ENCODE measurements around the gene BBC3.

Gene BBC3

GRCh38 chr19:47240556-47240955 lies 9.6 kb upstream of the BBC3 start:
- TF ChIP-seq TAF1 (IDR thresholded peaks at IDR 0.05; ENCODE audit: borderline replicate concordance, low read depth, low read length) (no peak), POLR2A (IDR thresholded peaks at IDR 0.05; ENCODE audit: low read depth, low read length) (no peak), POLR2AphosphoS5 (IDR thresholded peaks at IDR 0.05; ENCODE audit: low read depth, low read length) (no peak)
- no peak for DNase-seq (ENCODE audit: insufficient read length)
- FAIRE-seq = no peak

GRCh38 chr19:47239610-47240296 lies 8.8 kb upstream of the BBC3 start:
- TF ChIP-seq TAF1 (IDR thresholded peaks at IDR 0.05; ENCODE audit: borderline replicate concordance, low read depth, low read length) (no peak), POLR2A (IDR thresholded peaks at IDR 0.05; ENCODE audit: low read depth, low read length) (no peak), POLR2AphosphoS5 (IDR thresholded peaks at IDR 0.05; ENCODE audit: low read depth, low read length) (no peak)
- no peak for DNase-seq (ENCODE audit: insufficient read length)
- FAIRE-seq = no peak

DNA sequence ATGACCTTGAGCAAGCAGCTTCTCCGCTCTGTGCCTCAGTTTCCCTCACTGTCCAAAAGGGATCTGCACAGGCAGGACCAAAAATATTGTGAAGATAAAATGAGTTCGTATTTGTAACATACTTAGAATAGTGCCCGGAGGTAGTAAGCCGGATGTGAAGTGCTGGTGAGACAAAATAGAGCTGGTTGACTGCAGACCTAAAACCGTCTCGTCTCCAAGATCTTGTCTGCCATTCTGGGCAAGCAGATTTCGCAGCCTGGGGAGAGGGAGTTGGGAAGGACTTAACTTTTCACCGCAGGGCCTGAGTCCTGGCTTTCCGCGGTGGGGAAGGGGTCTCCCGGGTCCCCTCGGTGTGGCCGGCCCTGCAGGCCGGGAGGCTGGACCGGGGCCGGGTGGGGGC lies 8.2 kb upstream of the BBC3 start:
- TF ChIP-seq TAF1 (IDR thresholded peaks at IDR 0.05; ENCODE audit: borderline replicate concordance, low read depth, low read length) = no peak
- no peak for TF ChIP-seq POLR2A (IDR thresholded peaks at IDR 0.05; ENCODE audit: low read depth, low read length)
- TF ChIP-seq POLR2AphosphoS5 (IDR thresholded peaks at IDR 0.05; ENCODE audit: low read depth, low read length) = no peak
- DNase-seq (ENCODE audit: insufficient read length) (no peak), FAIRE-seq (no peak)

- FAIRE-seq (no peak), DNase-seq (ENCODE audit: insufficient read length) (no peak)
- no peak for TF ChIP-seq POLR2A (IDR thresholded peaks at IDR 0.05; ENCODE audit: low read depth, low read length)
- TF ChIP-seq POLR2AphosphoS5 (IDR thresholded peaks at IDR 0.05; ENCODE audit: low read depth, low read length) = no peak
Observed at GRCh38 chr19:47236072-47236675, 5.2 kb upstream of the BBC3 start.

- DNase-seq (ENCODE audit: insufficient read length) (no peak), FAIRE-seq (peak; percentile 50)
- TF ChIP-seq TAF1 (IDR thresholded peaks at IDR 0.05; ENCODE audit: borderline replicate concordance, low read depth, low read length) = no peak
- peak; percentile 42; the same call in 1 of the 2 replicates for TF ChIP-seq POLR2AphosphoS5 (IDR thresholded peaks at IDR 0.05; ENCODE audit: low read depth, low read length)
- TF ChIP-seq POLR2A (IDR thresholded peaks at IDR 0.05; ENCODE audit: low read depth, low read length) = no peak
Observed at GRCh38 chr19:47232422-47233211, 1.6 kb upstream of the BBC3 start.

DNA sequence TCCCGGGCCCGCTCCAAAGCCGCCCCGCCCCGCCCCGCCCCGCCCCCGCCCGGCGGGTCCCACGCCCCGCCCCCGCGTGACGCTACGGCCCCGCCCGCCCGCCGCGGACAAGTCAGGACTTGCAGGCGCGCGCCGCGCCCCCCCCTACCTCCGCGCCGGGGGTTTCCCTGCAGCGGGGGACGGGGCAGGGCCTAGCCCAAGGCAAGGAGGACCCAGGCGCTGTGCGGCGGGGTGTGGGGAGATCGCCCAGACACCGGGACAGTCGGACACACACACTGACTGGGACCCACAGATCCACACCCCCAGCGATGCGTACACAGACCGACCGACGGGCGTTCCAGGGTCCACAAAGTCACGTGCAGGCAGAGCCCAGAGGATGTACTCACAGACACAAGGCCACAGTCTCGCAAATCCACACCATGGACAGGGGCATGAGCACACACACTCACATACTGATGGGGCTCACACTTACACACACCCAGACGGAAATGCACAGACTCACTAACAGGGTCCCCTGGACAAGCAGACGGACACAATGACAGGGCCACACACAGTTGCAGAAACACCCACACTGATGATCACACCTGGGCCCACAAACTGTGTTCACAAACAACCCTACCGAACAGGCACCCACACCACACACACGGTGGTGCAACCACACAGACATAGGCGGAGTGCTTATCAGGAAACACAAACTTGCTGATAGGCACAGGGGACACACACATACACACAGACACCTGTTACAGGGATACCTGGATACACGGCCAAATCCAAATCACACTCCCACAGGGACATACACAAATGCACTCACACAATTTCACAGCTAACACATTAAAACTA lies 436 bp upstream of the BBC3 start:
- TF ChIP-seq TAF1 (IDR thresholded peaks at IDR 0.05; ENCODE audit: borderline replicate concordance, low read depth, low read length) = 0 out of 2 replicates have a peak, but pooled peaks have one; percentile 26
- peak; percentile 82 for TF ChIP-seq POLR2AphosphoS5 (IDR thresholded peaks at IDR 0.05; ENCODE audit: low read depth, low read length)
- TF ChIP-seq POLR2A (IDR thresholded peaks at IDR 0.05; ENCODE audit: low read depth, low read length) = peak; percentile 84
- peak; percentile 81 for DNase-seq (ENCODE audit: insufficient read length)
- peak; percentile 83 for FAIRE-seq

DNA sequence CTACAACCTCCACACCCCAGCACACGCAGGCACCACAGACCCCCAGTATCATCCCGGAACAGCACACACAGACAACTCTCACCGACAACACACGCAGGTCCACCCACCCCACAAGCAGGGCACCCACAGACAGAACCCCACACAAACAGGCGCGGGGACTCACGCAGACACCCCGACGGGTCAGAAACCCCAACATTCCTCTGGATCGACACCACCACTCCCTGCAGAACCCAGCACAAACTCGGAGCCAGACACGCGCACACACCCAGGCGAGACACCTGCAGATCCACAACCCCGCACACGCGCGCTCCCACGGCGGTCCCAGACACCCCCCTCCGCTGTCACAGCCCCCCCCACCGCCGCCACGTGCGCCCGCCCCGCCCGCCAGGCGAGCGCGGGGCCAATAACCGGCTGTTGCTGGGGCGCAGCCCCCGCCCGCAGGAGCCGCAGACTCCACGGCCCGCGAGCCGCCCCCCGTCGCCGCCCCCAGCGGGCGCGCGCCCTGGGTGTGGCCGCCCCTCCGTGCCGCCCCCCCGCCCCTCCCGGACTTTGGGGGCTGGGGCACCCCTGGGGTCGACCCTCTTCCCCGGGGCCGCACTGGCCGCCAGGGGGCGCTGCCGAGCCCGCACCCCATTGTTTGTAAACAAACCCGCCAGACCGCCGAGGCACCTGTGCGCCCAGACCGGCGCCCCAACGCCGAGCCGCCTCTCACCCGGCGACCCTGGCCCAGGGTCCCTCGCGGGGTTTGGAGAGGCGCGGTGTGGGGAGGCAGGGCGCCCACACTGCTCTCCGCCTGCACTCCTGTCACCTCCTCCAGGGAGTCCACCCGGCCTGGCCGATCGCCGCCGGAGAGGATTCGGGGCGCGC lies 712 bp downstream of the BBC3 start:
- no peak for FAIRE-seq
- DNase-seq (ENCODE audit: insufficient read length) = no peak
- TF ChIP-seq POLR2A (IDR thresholded peaks at IDR 0.05; ENCODE audit: low read depth, low read length) = 0 out of 2 replicates have a peak, but pooled peaks have one; percentile 29
- TF ChIP-seq POLR2AphosphoS5 (IDR thresholded peaks at IDR 0.05; ENCODE audit: low read depth, low read length) = no peak

GRCh38 chr19:47229676-47230053 lies 1.3 kb downstream of the BBC3 start:
- TF ChIP-seq POLR2AphosphoS5 (IDR thresholded peaks at IDR 0.05; ENCODE audit: low read depth, low read length) (no peak), POLR2A (IDR thresholded peaks at IDR 0.05; ENCODE audit: low read depth, low read length) (no peak), TAF1 (IDR thresholded peaks at IDR 0.05; ENCODE audit: borderline replicate concordance, low read depth, low read length) (no peak)
- DNase-seq (ENCODE audit: insufficient read length) (no peak), FAIRE-seq (no peak)

- TF ChIP-seq POLR2AphosphoS5 (IDR thresholded peaks at IDR 0.05; ENCODE audit: low read depth, low read length) = no peak
- no peak for TF ChIP-seq TAF1 (IDR thresholded peaks at IDR 0.05; ENCODE audit: borderline replicate concordance, low read depth, low read length)
- TF ChIP-seq POLR2A (IDR thresholded peaks at IDR 0.05; ENCODE audit: low read depth, low read length) = no peak
- no peak for DNase-seq (ENCODE audit: insufficient read length)
- FAIRE-seq = no peak
Observed at GRCh38 chr19:47228937-47229675, 1.9 kb downstream of the BBC3 start.
